Stimulated activated CD4-positive, alpha-beta T cell treated with anti-CD3 and anti-CD28 coated beads, Interleukin-2, amount 100 ng/mL, for 4 hours (primary cell): ENCODE measurements around the gene CACNA1D.

Source experiments
- DNase-seq: peaks from one replicate; pipeline ENCODE4 v3.0.0-alpha.2; 2020; ENCODE audit warnings: low read depth

The CACNA1D gene

GRCh38 chr3:53849916-53850315 lies 355.5 kb downstream of the CACNA1D start:
- DNase-seq: no peak

GRCh38 chr3:53850895-53851294 lies 356.5 kb downstream of the CACNA1D start:
- DNase-seq: no peak

GRCh38 chr3:53856964-53857363 lies 362.6 kb downstream of the CACNA1D start:
- no peak for DNase-seq

- no peak for DNase-seq
Observed at GRCh38 chr3:53858096-53858741, 363.8 kb downstream of the CACNA1D start.

GRCh38 chr3:53859178-53859577 lies 364.8 kb downstream of the CACNA1D start:
- no peak for DNase-seq

GRCh38 chr3:53860196-53860595 lies 365.8 kb downstream of the CACNA1D start:
- no peak for DNase-seq

GRCh38 chr3:53862241-53862640 lies 367.8 kb downstream of the CACNA1D start:
- no peak for DNase-seq

- DNase-seq: no peak
Observed at GRCh38 chr3:53863145-53863544, 368.7 kb downstream of the CACNA1D start.
